ENCODE data around the gene SERPINB8.
A peak's percentile ranks its signal among the peaks of the same experiment; 100 is the strongest.
"Not testable (repeated sequence)": the region's sequence is repeated elsewhere in the genome, so short reads cannot be mapped to it uniquely, and the experiment has no call there.

The SERPINB8 gene

DNA sequence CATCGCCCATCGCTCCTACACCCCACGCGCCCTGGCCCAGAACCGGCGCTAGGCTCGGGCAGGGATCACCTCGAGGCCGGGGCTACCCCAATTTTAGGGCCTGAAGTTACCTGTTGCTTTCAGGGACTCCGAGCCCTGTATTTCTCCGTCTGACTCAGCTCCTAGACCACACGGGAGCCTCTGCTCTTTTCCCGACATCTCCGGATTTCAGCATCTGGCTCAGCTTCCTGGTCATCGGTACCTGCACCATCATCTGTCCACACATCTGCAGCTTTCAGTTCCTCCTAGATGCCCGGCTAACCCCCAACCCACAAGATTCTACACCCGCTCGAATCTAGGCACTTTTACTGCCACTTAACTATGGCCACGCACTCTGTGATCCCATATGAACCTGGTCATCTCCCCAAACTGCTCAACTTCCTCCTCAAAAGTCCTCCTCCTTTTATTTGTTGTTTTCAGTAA is 32.9 kb upstream of the SERPINB8 start:
- TF ChIP-seq CTCF (IDR thresholded peaks at IDR 0.05; ENCODE audit: insufficient read depth, low read length) (no peak), GABPA (IDR thresholded peaks at IDR 0.05; ENCODE audit: low read depth) (no peak), SPI1 (IDR thresholded peaks at IDR 0.05; ENCODE audit: borderline replicate concordance, low read depth) (no peak), POLR2AphosphoS5 (IDR thresholded peaks at IDR 0.05; ENCODE audit: low read depth) (no peak), REST (IDR thresholded peaks at IDR 0.05; ENCODE audit: insufficient replicate concordance, low read depth) (no peak)
- DNase-seq (ENCODE audit: low read depth in 1 of 2, low spot score in 1 of 2): no peak
- Histone ChIP-seq H3K27ac (replicated peaks) (peak overlapping the region; percentile 61), H3K4me3 (replicated peaks; ENCODE audit: insufficient read depth, low read length) (no peak overlapping the region), H3K27me3 (ENCODE audit: insufficient read depth, poor library complexity, severe bottlenecking) (no peaks in the 10 kb centered on the region)

DNA sequence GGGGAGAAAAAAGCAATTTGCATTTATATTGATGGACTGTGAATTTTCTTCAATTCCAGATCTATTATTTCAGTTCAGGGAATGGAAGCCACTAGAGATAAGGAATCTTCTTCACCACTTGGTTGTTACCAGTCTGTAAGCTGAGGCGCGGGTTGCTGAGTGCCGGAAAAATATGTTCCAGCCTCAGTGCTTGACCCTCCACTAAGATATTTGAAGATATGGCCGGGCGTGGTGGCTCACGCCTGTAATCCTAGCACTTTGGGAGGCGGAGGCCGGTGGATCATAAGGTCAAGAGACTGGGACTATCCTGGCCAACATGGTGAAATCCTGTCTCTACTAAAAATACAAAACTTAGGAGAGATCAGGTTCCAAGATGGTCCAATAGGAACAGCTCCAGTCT is 29.9 kb upstream of the SERPINB8 start:
- Histone ChIP-seq H3K4me3 (replicated peaks; ENCODE audit: insufficient read depth, low read length) (no peak overlapping the region), H3K27ac (replicated peaks) (no peak overlapping the region), H3K27me3 (ENCODE audit: insufficient read depth, poor library complexity, severe bottlenecking) (no peaks in the 10 kb centered on the region)
- no peak for DNase-seq (ENCODE audit: low read depth in 1 of 2, low spot score in 1 of 2)
- no peak for TF ChIP-seq CTCF (IDR thresholded peaks at IDR 0.05; ENCODE audit: insufficient read depth, low read length)
- no peak for TF ChIP-seq REST (IDR thresholded peaks at IDR 0.05; ENCODE audit: insufficient replicate concordance, low read depth)
- no peak for TF ChIP-seq SPI1 (IDR thresholded peaks at IDR 0.05; ENCODE audit: borderline replicate concordance, low read depth)
- no peak for TF ChIP-seq POLR2AphosphoS5 (IDR thresholded peaks at IDR 0.05; ENCODE audit: low read depth)
- TF ChIP-seq GABPA (IDR thresholded peaks at IDR 0.05; ENCODE audit: low read depth): no peak

DNA sequence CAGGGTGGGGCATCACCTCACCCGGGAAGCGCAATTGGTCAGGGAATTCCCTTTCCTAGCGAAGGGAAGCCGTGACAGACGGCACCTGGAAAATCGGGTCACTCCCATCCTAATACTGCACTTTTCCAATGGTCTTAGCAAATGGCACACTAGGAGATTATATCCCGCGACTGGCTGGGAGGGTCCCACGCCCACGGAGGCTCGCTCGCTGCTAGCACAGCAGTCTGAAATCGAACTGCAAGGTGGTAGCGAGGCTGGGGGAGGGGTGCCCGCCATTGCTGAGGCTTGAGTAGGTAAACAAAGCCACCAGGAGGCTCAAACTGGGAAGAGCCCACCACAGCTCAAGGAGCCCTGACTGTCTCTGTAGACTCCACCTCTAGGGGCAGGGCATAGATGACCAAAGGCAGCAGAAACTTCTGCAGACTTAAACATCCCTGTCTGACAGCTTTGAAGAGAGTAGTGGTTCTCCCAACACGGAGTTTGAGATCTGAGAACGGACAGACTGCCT is 29.3 kb upstream of the SERPINB8 start:
- H3K4me3 ChIP-seq (replicated peaks; ENCODE audit: insufficient read depth, low read length); H3K27me3 ChIP-seq (ENCODE audit: insufficient read depth, poor library complexity, severe bottlenecking); H3K27ac ChIP-seq (replicated peaks); DNase-seq (ENCODE audit: low read depth in 1 of 2, low spot score in 1 of 2): not testable (repeated sequence)

DNA sequence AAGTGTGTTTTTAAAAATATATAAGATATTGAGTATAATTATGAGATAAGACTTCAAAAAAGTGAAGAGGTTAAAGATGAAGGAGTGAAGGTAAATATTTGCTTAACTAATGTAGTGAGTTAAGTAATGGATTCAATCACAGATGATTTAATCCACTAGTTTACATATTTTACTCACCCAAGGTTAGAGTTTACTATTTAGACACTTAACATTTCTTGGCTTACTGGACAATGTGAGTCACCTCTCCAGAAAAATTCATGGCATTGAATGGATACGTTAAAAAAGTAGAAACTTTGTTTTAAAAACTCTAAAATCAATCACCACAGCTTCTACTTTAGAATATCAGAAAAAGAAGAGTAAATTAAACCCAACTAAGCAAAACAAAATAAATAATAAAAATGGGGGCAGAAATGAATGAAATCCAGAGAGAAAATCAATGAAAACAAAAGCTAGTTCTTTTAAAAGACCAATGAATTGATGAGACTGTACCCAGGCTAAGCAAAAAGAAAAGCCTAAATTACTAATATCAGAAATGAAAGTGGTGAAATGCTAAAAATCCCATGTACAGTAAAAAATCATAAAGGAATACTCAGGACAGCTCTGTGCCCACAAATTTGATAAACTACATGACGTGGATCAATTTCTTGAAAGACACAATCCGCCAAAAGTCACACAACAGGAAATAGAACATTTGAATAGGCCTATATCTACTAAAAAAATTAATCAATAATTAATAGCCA is 22.7 kb upstream of the SERPINB8 start:
- H3K27me3 ChIP-seq (ENCODE audit: insufficient read depth, poor library complexity, severe bottlenecking): no peaks in the 10 kb centered on the region
- no peak for TF ChIP-seq REST (IDR thresholded peaks at IDR 0.05; ENCODE audit: insufficient replicate concordance, low read depth)
- TF ChIP-seq SPI1 (IDR thresholded peaks at IDR 0.05; ENCODE audit: borderline replicate concordance, low read depth): no peak
- TF ChIP-seq CTCF (IDR thresholded peaks at IDR 0.05; ENCODE audit: insufficient read depth, low read length): no peak
- no peak for DNase-seq (ENCODE audit: low read depth in 1 of 2, low spot score in 1 of 2)

More for the DNA sequence above, 22.7 kb upstream of the SERPINB8 start:
- no peak overlapping the region for H3K27ac ChIP-seq (replicated peaks)
- H3K4me3 ChIP-seq (replicated peaks; ENCODE audit: insufficient read depth, low read length): no peak overlapping the region

Measured in HL-60 (cell line).